Stimulated activated CD4-positive, alpha-beta T cell treated with anti-CD3 and anti-CD28 coated beads, TNF-alpha, amount 100 ng/mL, for 48 hours (primary cell): Measurements from ENCODE around the gene ARHGEF18.
A peak's percentile ranks its signal among the peaks of the same experiment; 100 is the strongest.
"Not testable (repeated sequence)": the region's sequence is repeated elsewhere in the genome, so short reads cannot be mapped to it uniquely, and the experiment has no call there.

Experiments
- DNase-seq, 3 donors: peaks; one replicate each; pipeline ENCODE4 v3.0.0-alpha.2; 2020; ENCODE audit warnings: low read depth in 3 of 3

Gene ARHGEF18

GRCh38 chr19:7346997-7347396, 1.7 kb upstream of the ARHGEF18 start:
- DNase-seq: not testable (repeated sequence)

GRCh38 chr19:7349231-7349591, 474 bp downstream of the ARHGEF18 start:
- DNase-seq: no peak

GRCh38 chr19:7349961-7350711, 1.4 kb downstream of the ARHGEF18 start:
- DNase-seq: no peak

- no peak for DNase-seq
Observed at GRCh38 chr19:7351861-7352260, 3.1 kb downstream of the ARHGEF18 start.

- no peak for DNase-seq
Observed at GRCh38 chr19:7355151-7355820, 6.5 kb downstream of the ARHGEF18 start.

- DNase-seq: no peak
Observed at GRCh38 chr19:7355871-7356270, 7.1 kb downstream of the ARHGEF18 start.

GRCh38 chr19:7356899-7357627, 8.3 kb downstream of the ARHGEF18 start:
- no peak for DNase-seq

GRCh38 chr19:7358102-7358597, 9.4 kb downstream of the ARHGEF18 start:
- no peak for DNase-seq

- no peak for DNase-seq
Observed at GRCh38 chr19:7360393-7360984, 11.8 kb downstream of the ARHGEF18 start.

GRCh38 chr19:7363225-7363624, 14.5 kb downstream of the ARHGEF18 start:
- no peak for DNase-seq

- no peak for DNase-seq
Observed at GRCh38 chr19:7366701-7367420, 18.1 kb downstream of the ARHGEF18 start.

- DNase-seq: no peak
Observed at GRCh38 chr19:7368456-7368855, 19.7 kb downstream of the ARHGEF18 start.

- DNase-seq: not testable (repeated sequence)
Observed at GRCh38 chr19:7368866-7369265, 20.1 kb downstream of the ARHGEF18 start.

GRCh38 chr19:7370546-7370945, 21.8 kb downstream of the ARHGEF18 start:
- no peak for DNase-seq

- DNase-seq: no peak
Observed at GRCh38 chr19:7371001-7371400, 22.3 kb downstream of the ARHGEF18 start.

GRCh38 chr19:7372810-7373209, 24.1 kb downstream of the ARHGEF18 start:
- no peak for DNase-seq

GRCh38 chr19:7373862-7374261, 25.1 kb downstream of the ARHGEF18 start:
- peak in 1 of 3 donors; percentile 26 for DNase-seq

- DNase-seq: no peak
Observed at GRCh38 chr19:7376151-7376852, 27.6 kb downstream of the ARHGEF18 start.

- DNase-seq: no peak
Observed at GRCh38 chr19:7377196-7377595, 28.5 kb downstream of the ARHGEF18 start.

GRCh38 chr19:7381073-7381390, 32.3 kb downstream of the ARHGEF18 start:
- DNase-seq: no peak

GRCh38 chr19:7382694-7383093, 34.0 kb downstream of the ARHGEF18 start:
- no peak for DNase-seq
